SK-N-SH (cell line): ENCODE data around the gene ELMO1.

Source experiments
- CHD2 ChIP-seq: fragments of 150-350 bp; IDR thresholded peaks from 2 replicates; pipeline ENCODE4 v1.6.1; 2018; ENCODE audit warnings: low read length; ENCODE audit not compliant: partially characterized antibody
- REST ChIP-seq: IDR thresholded peaks from 2 replicates; pipeline ENCODE4 v1.6.1; 2012; ENCODE audit warnings: mild to moderate bottlenecking, low read depth, low read length, moderate library complexity

DNA sequence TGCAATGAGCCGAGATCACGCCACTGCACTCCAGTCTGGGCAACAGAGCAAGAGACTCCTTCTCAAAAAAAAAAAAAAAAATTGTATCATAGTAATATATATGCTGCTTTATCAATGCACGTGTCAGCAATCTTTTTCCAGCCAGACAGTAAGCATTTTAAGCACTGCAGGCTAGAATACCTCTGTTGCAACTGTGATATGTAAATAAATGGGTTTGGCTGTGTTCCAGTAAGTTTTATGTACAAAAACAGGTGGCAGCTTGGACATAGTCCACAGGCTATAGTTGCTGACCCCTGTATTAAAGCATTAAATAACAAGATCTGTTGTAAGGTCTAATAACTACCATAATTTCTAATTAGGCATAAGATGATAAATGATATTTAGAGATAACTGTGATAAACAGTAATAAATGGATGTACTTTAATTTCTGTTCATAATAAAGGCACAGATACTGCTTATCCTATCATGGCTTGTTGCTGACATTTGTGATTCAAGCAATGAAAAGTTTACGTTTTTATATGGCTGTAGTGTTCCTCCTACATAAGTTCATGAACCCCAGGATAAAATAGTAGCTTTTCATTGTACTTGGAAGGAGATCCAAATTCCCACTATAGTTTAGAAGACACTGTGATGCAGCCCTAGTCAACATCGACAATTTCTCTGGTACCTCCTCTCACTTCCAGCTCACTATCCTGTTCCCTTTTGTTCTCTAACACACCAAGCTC lies 161.4 kb downstream of the ELMO1 start:
- TF ChIP-seq REST (no peak), CHD2 (no peak)
